Left forelimb (tissue), 1 donor: ENCODE measurements around the gene LRRC4C.
"Not testable (repeated sequence)": the region's sequence is repeated elsewhere in the genome, so short reads cannot be mapped to it uniquely, and the experiment has no call there.

ENCODE experiments used
- DNase-seq: peaks from one replicate; pipeline ENCODE4 v3.0.0-alpha.2; 2018; ENCODE audit warnings: low spot score

The LRRC4C gene

DNA sequence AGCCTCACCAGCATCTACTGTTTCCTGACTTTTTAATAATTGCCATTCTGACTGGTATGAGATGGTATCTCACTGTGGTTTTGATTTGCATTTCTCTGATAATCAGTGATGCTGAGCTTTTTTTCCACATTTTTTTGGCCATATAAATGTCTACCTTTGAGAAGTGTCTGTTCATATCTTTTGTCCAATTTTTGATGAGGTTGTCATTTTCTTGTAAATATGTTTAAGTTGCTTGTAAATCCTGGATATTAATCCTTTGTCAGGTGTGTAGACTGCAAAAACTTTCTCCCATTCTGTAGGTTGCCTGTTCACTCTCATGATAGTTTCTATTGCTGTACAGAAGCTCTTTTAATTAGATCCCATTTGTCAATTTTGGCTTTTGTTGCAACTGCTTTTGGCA lies 439.8 kb downstream of the LRRC4C start:
- not testable (repeated sequence) for DNase-seq

DNA sequence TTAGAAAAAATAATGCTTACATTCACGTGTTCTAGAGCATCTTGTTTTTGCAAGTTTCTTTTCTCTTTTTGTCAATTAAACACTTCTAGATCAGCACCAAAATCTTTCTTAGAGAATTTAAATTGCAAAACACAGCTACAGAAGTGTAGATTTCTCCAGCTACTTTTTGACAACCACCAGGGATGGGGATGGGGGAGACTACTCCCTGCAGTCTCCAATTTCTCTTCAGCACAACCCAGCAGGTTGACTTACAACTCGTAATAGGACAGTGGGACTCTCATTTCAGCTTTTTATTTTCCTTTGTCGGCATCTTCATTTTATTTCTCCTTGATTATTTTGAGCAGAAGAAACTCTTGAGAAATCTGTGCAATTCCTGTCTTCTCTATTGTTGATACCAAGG lies 441.2 kb downstream of the LRRC4C start:
- no peak for DNase-seq

DNA sequence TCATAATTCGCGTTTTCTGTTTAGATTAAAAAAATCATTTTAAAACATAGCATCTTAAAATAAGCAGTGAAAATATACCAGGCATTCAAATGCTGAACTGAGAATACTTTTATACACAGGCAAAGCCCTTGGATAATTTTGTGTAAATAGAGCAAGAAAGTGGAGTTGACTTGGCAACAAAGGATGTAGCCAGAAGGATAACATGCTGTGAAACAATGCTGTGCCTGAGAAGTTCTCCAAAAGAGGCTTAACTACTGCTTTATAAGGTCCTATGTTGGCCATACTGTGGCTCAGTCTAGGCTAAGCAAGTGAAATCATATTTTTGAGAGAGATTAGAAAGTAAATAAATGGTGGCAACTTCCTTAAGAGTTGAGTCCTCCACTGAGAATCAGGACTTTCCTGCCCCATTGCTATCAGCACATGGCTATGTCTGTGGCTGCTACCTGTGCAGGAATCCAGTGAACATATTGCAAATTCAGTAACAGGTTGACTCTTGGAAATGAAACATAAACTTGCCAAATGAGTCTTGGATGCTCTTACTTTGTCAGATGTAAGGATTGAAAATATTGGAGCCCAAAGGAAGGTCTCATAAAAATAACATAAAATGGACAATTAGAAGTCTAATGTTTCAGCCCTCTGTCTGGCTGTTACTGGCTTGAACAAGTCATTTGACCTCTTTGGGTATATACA lies 448.9 kb downstream of the LRRC4C start:
- no peak for DNase-seq

DNA sequence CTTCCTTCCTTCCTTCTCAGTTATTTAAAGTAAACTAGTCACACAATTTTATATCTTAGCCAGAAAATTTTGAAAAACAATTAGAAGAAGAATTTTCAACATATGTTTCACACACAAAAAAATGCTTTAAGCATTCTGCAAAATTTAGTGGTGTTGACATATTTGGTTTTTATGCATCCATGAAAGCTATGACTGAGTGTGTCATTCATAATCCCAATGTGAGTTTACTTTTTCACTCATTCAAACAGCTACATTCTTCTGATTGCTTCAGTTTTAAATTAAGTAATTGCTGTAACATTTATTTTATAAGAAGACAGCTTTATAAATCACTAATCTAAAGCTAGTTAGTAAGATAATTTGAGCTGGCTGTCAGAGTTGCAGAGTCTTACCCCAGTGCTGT lies 453.5 kb downstream of the LRRC4C start:
- DNase-seq: no peak

DNA sequence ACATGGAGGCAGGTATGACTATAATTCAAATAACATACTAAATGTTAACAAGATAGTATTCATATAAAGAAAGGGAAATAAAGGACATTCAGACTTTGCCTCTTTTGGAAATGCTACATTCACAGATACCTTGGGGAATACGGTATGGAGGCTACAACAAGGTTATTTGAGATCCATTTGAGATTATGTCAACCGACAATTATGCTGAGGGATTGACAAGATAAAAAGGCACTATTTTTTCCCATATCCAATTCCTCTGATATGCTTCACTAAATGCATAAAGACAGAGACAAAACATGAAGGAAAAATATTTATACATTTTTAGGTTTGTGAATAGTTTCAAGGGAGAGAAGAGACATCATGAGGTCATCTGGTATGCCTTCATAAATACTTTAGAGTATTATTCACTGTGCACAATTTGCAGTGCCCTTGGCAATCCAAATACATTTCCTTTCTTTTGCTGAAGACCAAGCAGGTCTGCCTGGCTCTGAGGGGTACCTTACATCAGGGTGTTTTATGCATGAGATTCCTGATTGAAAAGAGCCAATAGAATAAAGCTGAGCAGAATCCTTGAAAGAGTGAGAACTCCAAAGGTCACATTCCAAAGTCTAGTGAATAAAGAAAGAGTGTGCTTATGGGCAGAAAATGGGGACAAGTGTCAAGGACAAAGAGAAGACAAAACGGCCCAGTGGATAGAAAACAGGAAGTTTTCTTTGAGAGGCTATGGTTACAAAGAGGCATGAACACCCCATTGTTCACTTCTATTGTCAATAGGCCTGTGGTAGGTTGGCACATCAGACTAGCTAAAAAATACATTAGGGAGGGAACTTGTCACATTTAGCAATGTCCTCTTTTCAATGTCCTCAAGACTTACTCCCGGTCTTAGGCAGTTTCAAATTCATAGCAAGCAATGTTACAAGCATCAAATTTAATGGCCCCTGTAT lies 455.8 kb downstream of the LRRC4C start:
- DNase-seq: no peak

DNA sequence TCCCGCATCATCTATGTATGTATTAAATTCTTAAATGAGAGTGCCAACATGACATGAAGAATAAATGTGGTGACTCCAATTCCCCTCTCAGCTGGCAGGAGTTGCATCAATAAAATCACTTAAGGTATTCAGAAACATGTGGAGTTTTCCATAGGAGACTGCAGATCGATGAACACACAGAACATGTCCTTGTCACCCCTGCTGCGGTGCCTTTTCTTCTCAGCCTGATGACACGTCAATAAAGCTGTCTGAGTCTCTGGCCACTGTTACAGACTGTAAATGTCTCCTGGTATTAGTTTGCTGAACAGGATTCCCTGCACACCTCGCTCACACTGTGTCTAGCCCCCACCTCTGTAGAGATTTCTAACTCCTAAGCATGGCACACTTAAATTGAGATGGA lies 460.5 kb downstream of the LRRC4C start:
- DNase-seq: no peak

DNA sequence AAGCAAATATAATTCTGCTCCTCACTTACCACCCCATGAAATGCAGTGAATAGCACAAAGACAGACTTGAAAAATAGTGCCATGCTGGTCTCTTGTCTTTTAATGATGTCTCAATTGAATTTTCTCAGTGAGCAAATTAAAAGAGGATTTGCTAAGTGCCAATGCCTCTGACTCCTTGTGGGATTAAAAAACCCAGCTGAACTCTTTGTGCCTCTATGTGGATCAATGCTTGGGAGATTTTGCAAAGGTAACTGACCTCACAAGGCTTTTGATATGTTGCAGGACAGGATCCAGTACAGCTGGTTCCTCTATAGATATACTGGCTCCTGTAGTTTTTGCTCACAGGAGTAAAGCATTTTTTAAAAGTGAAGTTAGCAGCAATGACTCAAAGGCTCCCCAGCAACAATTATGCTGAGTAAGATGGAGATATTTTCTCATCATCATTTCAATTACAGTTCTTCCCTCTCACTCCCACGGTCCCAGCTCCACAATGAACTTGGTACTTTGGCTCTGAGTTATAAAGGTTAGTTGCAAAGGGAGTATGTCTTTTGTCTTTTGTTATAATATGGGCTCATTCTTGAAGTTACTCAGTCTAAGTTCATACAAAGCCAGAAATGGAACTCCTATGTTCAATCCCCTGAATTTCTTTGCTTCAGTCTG lies 471.5 kb downstream of the LRRC4C start:
- no peak for DNase-seq

DNA sequence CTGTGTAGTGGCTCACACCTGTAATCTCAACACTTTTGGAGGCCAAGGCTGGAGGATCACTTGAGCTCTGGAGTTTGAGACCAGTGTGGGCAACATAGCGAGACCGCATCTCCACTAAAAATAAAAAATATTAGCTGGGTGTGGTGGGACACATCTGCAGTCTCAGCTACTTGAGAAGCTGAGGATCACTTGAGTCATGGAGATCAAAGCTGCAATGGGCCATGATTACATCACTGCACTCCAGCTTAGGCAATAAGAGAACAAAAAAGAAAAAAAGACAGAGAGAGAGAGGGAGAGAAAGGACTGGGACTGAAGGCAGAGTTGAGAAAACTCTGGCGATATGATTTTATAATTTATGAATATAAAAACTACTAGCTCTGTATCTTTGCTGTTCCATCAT lies 473.1 kb downstream of the LRRC4C start:
- no peak for DNase-seq

DNA sequence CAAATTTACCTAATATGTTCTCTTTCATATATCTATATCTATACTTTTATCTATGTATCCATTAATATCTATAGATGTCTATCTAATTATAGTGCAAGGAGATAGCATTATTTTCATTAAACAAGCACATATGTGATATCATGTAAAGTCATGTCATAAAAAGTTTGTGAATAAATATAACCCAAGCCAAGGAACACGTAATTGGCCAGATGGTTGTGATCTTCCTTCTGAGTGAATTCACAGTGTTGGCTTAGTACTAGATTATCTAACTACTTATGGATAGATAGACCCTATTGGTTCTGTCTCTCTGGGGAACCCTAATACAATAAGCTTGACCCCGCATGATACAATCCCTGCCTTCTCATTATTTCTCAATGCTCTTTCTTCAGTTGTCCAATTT lies 484.4 kb downstream of the LRRC4C start:
- DNase-seq: no peak

DNA sequence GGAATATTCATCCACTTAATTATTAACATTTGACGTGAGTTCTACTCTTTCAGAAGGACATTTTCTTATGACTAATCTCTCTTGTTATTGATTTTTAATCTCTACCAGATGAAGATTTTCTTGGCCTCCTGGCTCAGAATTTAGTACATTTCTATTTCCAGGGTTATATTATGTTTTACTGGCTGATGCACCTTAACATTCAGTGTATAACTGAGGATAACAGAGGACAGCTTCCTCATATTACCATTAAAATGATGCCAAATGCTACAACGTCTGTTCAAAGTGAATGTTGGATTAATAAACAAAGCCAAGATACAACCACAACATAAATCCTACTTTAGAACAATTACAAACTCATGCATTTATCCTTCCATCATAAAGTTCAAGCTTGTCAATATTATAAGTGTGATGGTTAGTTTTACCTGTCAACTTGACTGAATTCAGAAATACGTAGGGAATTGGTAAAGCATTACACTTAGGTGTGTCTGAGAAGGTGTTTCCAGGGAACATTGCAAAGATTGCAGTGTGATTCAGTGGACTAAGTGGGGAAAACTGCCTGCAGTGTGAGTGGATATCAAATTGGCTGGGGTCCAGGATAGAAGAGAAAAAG lies 485.2 kb downstream of the LRRC4C start:
- DNase-seq: no peak

DNA sequence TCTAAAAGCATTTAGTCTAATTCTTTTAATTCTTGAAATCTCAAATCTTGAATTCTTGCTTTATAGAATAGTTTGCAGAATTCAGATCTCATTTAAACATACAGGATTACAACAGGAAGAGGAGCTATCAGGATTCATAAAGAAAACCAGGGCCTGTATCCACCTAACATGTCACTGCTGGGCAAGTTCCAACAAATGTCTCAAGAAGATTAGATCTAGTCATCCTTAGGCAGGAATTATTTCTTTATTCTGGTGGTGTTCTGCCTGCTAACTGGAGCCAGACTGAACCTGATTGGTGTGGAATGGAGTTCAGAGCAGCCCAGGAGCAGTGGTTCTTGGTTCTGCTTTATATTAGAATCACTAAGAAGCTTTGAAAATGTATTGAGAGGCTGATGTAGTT lies 500.7 kb downstream of the LRRC4C start:
- no peak for DNase-seq

DNA sequence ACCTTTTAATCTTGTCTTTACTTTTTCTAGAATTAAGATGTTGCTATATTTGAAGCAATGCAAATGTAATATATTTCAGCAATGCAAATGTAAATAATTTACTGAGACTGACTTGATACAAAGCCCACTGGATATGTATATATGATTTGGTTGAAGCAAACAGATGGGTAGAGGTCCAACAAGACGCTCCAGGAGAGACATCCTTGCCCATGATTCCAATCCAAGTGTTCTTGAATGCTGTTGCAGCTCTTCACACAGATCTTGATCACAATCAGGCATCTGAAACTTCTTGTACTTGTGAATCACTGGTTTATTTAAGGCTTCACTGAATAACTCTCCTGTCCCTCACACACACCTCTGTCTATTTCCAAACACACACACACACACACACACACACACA lies 507.0 kb downstream of the LRRC4C start:
- no peak for DNase-seq

DNA sequence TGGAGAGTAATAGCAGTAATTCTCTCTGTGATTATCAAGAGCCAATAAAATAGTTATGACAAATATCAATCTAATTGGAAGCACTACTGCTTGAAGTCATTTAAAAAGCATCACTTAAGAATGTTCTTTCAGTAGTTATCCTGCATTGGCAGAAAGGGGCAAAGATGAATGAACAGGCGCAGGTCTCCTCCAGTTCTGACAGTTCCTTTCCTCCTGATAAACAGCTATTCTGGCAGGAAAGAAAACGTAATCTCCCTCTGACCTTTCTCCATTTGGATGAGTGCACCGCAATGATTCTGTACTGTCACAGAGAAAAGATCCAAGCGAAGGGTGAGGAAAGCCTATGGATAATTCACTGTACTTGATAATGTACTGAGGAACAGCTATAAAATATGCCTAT lies 521.5 kb downstream of the LRRC4C start:
- DNase-seq: no peak

DNA sequence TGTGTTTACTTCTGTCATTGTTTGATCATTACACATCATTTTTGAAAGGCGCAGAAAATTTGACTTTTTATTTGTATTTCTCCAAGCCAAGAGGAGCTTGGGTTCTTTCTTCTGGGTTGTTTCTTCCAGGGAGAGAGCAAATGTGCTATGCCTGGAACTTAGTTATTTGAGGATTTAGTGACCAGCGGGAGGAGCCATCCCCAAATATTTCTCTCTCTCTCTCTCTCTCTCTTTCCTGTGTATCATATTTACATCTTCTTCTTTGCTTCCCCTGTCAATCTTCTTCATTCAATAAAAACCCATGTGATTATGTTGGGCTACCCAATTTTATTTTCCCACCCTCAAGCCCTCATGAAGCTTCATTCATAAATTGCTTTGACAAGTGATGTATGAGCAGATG lies 534.5 kb downstream of the LRRC4C start:
- no peak for DNase-seq

DNA sequence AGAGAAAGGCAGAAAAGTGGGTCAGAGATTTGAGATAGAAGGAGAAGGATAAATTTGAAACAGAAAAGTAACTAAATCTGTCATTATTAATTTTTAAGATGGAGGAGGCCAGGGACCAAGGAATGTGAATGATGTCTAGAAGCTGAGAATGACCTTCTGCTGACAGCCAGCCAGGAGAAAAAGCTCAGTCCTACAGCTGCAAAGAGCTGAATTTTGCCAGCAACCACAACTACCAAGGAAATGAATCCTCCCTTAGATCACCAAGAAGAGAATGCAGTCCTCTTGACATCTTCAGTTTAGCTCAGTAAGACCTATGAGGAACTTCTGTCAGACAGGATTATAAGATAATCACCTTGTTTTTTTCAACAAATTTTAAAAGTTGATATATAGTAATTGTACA lies 538.2 kb downstream of the LRRC4C start:
- DNase-seq: no peak

DNA sequence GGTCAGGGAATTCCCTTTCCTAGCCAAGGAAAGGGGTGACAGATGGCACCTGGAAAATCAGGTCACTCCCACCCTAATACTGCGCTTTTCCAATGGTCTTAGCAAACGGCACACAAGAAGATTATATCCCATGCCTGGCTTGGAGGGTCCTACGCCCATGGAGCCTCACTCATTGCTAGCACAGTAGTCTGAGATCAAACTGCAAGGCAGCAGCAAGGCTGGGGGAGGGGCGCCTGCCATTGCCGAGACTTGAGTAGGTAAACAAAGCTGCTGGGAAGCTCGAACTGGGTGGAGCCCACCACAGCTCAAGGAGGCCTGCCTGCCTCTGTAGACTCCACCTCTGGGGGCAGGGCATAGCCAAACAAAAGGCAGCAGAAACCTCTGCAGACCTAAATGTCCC lies 548.7 kb downstream of the LRRC4C start:
- not testable (repeated sequence) for DNase-seq

DNA sequence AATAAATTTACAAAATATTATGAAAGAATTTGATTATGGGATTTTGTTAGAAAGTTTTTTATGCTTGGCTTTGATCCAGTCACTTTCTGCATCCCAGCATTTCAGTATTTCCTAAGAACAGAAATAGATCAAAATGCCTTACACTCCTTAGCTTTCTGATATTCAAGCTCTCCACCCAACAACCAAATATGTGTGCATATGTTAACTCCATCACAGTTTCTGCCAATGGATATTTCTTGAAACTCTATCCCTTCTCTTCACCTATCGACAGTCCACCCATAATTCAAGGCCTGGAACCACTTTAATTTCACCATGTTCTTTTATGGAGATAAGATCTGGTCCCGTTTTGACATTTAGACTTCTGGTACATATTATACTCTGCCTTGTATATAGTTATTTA lies 565.0 kb downstream of the LRRC4C start:
- DNase-seq: no peak

DNA sequence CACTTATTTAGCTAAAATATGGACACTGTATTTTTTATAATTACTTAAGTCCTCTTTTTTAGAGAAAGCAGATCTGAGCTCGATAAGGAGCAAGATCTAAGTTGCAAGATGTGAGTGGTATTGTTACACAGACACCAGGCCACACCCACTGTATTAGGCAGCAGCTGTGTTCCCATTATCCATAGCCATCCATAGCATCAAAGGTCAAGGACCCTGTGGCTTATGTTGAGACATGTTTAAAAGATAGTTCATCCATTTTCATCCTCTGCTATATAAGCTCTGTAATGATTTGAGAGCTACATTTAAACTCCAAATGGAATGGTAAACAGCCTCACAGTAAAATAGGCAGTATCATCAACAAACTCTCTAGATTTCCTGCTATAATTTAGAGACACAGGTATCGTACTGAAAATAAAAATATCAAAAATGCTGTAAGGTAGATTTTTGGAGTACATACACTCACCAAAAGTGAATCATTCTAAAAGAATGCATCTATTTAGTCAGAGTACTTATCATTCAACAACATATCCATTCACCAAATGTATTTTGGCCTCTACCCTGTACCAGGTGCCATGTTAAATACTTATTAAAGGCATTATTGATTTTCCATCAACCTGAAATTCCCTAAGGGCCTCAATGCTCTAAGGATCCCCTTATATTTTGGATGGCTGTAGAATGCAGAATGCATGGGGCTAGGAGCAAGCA lies 574.0 kb downstream of the LRRC4C start:
- no peak for DNase-seq

DNA sequence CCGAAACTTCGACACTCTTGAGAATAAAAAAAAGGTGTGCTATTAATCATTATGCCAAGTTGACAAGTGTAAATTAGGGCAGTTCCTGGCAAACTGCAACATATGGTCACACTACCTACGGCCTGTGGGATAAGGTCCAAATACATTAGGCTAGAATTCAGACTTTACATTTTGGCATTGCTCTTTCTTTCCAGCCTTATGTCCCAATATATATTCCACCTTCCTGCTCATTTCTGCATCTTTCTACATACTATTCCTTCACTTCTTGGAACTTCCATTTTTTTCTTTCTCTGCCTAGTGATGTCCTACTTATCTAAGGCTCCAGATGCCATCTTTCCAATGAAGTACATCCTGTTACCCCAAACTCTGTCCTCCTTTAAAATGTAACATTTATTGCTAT lies 577.2 kb downstream of the LRRC4C start:
- no peak for DNase-seq

DNA sequence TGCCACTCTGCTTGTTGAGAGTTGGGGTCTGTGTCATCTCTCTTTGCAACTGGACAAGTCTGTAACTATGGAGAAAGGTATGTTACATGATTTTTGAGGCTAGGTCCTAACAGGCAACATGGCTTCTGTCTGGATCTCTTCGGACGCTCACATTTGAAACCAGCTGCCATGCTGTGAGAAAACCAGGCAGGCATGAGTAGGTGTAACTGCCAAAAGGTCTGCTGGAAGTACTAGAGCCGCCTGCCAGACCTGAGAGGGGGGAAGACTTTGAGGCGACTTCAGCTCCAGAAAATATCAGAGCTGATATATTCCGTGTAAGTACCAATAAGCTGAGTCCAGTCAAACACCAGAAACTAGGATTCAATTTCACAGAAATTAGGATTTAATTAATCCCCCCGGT lies 579.5 kb downstream of the LRRC4C start:
- DNase-seq: no peak

DNA sequence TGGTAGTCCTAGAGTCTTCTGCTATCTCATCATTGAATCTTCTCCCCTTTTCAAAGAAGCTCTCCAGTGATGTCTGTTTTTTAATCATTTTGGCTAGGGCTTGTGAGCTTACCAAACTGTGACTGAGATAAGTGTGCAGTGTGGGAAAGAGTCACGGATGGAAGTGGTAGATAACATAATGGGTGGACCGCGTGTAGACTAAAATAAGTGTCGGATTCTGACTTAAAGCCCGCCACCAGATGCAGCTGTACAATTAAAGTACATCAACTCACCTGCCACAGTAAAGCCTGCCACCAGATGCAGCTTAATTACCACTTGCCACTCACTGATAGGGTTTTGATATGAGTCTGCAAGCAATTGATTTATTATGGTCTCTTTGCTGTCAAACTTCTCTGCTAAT lies 581.5 kb downstream of the LRRC4C start:
- no peak for DNase-seq

DNA sequence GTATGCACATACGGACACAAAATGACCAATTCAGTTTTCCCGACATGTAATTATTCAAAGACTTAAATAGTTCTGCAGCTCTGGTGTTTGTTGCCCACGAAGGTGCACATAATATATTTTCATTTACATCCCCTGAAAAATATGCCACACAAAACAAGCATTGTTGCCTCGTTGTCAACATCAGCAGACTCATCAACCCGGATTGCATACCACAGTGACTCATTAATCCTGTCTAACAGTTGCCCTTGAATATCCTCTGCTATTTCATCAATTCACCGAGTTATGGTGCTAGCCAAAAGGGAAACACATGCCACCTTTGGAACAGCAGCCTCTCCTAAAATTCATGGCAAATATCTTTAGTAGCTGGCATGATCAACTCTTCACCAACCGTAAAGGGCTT lies 582.2 kb downstream of the LRRC4C start:
- DNase-seq: no peak
